B cell (primary cell): Measurements from ENCODE around the gene NECAP2. TPM values are rescaled to one million over a fixed set of nuclear protein-coding genes. Genes with fewer than 3 reads are reported as not detected.

Source experiments
- ATAC-seq: fragments of 200-7000 bp; cut with Tn5 transposase; one replicate; pipeline ENCODE4 v1.10.0; 2021; ENCODE audit warnings: low read depth, mild to moderate bottlenecking, moderate number of reproducible peaks, moderate library complexity
- CTCF ChIA-PET: fragments of 350-600 bp; sonication (Branson Sonifier 250); formaldehyde crosslinking; loops from one replicate; lab custom pipeline; 2021; ENCODE audit warnings: antibody characterized with exemption, inconsistent platforms; lab: Charles Lee
- POLR2A ChIA-PET: fragments of 350-600 bp; sonication (Branson Sonifier 250); formaldehyde crosslinking; loops from one replicate; lab custom pipeline; 2021; ENCODE audit warnings: antibody characterized with exemption; lab: Charles Lee
- DNase-seq: peaks from one replicate; pipeline ENCODE4 v3.0.0; 2013
- H2AFZ ChIP-seq: 2 replicates; pipeline ENCODE4 v1.6.1; 2012; ENCODE audit warnings: mild to moderate bottlenecking, low read depth, low read length; ENCODE audit not compliant: insufficient read depth, poor library complexity, severe bottlenecking
- H3K27ac ChIP-seq, 2 donors: 1 replicate in 1 of 2; 2 replicates in 1 of 2; pipeline ENCODE4 v1.5.1; 2012 to 2013; ENCODE audit warnings: low read length in 2 of 2, mild to moderate bottlenecking in 2 of 2, moderate library complexity in 1 of 2
- H3K27me3 ChIP-seq, 4 experiments: fragments of 200-600 bp in 1 of 4; sonication (generic) in 1 of 4; replicated peaks in 1 of 4; 1 replicate in 2 of 4; 2 replicates in 2 of 4; pipeline versions ENCODE4 v1.6.1 to v1.7.0; 2013 to 2016; ENCODE audit warnings: low read length in 3 of 4, mild to moderate bottlenecking in 2 of 4, mixed read lengths in 1 of 4, moderate library complexity in 1 of 4; ENCODE audit not compliant: insufficient read depth in 4 of 4, control insufficient read depth in 3 of 4; ENCODE audit errors: control extremely low read depth in 1 of 4
- H3K36me3 ChIP-seq, 2 experiments: replicated peaks in 1 of 2; 1 replicate in 1 of 2; 2 replicates in 1 of 2; pipeline versions ENCODE4 v1.6.1 to v1.7.1; 2013; ENCODE audit warnings: low read length in 1 of 2; ENCODE audit not compliant: insufficient read depth in 2 of 2, control insufficient read depth in 1 of 2; ENCODE audit errors: control extremely low read depth in 1 of 2, extremely low read depth in 1 of 2
- H3K4me1 ChIP-seq, 2 donors: fragments of 200-600 bp in 1 of 2; sonication (generic) in 1 of 2; 1 replicate in 1 of 2; 2 replicates in 1 of 2; pipeline versions ENCODE4 v1.5.1 to v1.6.1; 2013 to 2017; ENCODE audit warnings: low read length in 2 of 2; ENCODE audit not compliant: control insufficient read depth in 2 of 2, insufficient read depth in 2 of 2
- H3K4me2 ChIP-seq: replicated peaks from 2 replicates; pipeline ENCODE3; 2012; ENCODE audit warnings: mild to moderate bottlenecking, low read depth, low read length; ENCODE audit not compliant: poor library complexity, severe bottlenecking
- H3K4me3 ChIP-seq, 5 experiments: fragments of 200-600 bp in 1 of 5; sonication (generic) in 1 of 5; 1 replicate in 3 of 5; 2 replicates in 2 of 5; pipeline versions ENCODE4 v1.5.1 to v1.7.0; 2011 to 2016; ENCODE audit warnings: low read length in 4 of 5, mild to moderate bottlenecking in 4 of 5, low read depth in 2 of 5, control low read depth in 1 of 5, moderate library complexity in 1 of 5; ENCODE audit not compliant: insufficient read depth in 1 of 5; ENCODE audit errors: control extremely low read depth in 1 of 5, extremely low read depth in 1 of 5
- H3K79me2 ChIP-seq: fragments of 200-600 bp; sonication (generic); one replicate; pipeline ENCODE4 v1.6.0; 2016; ENCODE audit warnings: low read length; ENCODE audit not compliant: control insufficient read depth, insufficient read depth
- H3K9ac ChIP-seq: fragments of 200-600 bp; sonication (generic); 2 replicates; pipeline ENCODE4 v1.6.1; 2017; ENCODE audit warnings: mild to moderate bottlenecking, low read length, moderate library complexity
- H3K9me3 ChIP-seq, 3 donors: one replicate each; pipeline versions ENCODE4 v1.6.1 to v1.7.1; 2013; ENCODE audit warnings: low read length in 2 of 3; ENCODE audit not compliant: control insufficient read depth in 2 of 3, insufficient read depth in 1 of 3; ENCODE audit errors: control extremely low read depth in 1 of 3
- H4K20me1 ChIP-seq: 2 replicates; pipeline ENCODE4 v1.6.0; 2012; ENCODE audit warnings: mild to moderate bottlenecking, low read length; ENCODE audit not compliant: insufficient read depth, control insufficient read depth, poor library complexity, severe bottlenecking
- H3K27ac Mint-ChIP-seq: one replicate; pipeline ENCODE4 v1.8.0; 2021; ENCODE audit warnings: mixed read lengths
- H3K27me3 Mint-ChIP-seq: one replicate; pipeline ENCODE4 v1.8.0; 2021; ENCODE audit warnings: mixed read lengths
- H3K4me1 Mint-ChIP-seq: one replicate; pipeline ENCODE4 v1.8.0; 2021; ENCODE audit warnings: mixed read lengths
- H3K4me3 Mint-ChIP-seq: one replicate; pipeline ENCODE4 v1.8.0; 2021; ENCODE audit warnings: mixed read lengths
- H3K9me3 Mint-ChIP-seq: one replicate; pipeline ENCODE4 v1.8.0; 2022; ENCODE audit warnings: mixed read lengths; ENCODE audit not compliant: insufficient read depth
- CTCF ChIP-seq: fragments of 200-600 bp; IDR thresholded peaks from one replicate; pipeline ENCODE4 v1.8.0; 2022; ENCODE audit warnings: antibody characterized with exemption, mild to moderate bottlenecking
- EZH2 ChIP-seq: IDR thresholded peaks from 2 replicates; pipeline ENCODE4 v1.6.1; 2012; ENCODE audit warnings: borderline replicate concordance, low read depth, mild to moderate bottlenecking, moderate library complexity, low read length; ENCODE audit not compliant: insufficient read depth, poor library complexity, severe bottlenecking
- WGBS: methylation state at CpG from one replicate; pipeline ENCODE4 v1.1.5; 2013; ENCODE audit warnings: missing lambda C conversion rate; ENCODE audit not compliant: insufficient coverage; 5-methylcytosine and 5-hydroxymethylcytosine counted together
- intact Hi-C: fragments of 100-400 bp; cut with micrococcal nuclease; formaldehyde crosslinking; loops from one replicate; pipeline ENCODE4 v1.10.0; 2022
- polyA plus RNA-seq: library from polyadenylated mRNA; depleted of rRNA; stranded (reverse); fragments of >200 nt; gene quantifications from 2 replicates; pipeline ENCODE4 v1.2.3, GENCODE V29; 2012
- total RNA-seq, 2 donors: library from RNA; stranded (reverse); fragments of 120-200 nt in 1 of 2; gene quantifications; 1 replicate in 1 of 2; 2 replicates in 1 of 2; pipeline versions ENCODE4 v1.2.3 to v1.2.4, GENCODE V29; 2013 to 2022

The NECAP2 gene
- total and polyA plus RNA-seq, 2 donors (not counting 1 experiment from before 2014, with no cell fraction given) = 77.3 to 81.5 TPM

GRCh38 chr1:16398371-16398953, 42.1 kb upstream of the NECAP2 start:
- peaks cover 39% of the 10 kb centered on the region for H4K20me1 ChIP-seq
- peaks cover 0 to 50% of the 10 kb centered on the region in 2 experiments for H3K36me3 ChIP-seq
- TF ChIP-seq CTCF (no peak), EZH2 (no peak)

GRCh38 chr1:16402742-16403141, 37.8 kb upstream of the NECAP2 start:
- Histone ChIP-seq H3K4me3 (no peak overlapping the region), H3K4me1 (no peaks in the 10 kb centered on the region), H2AFZ (no peak overlapping the region), H3K4me2 (no peak overlapping the region), H4K20me1 (no peaks in the 10 kb centered on the region), H3K27me3 (no peaks in the 10 kb centered on the region), H3K79me2 (no peaks in the 10 kb centered on the region), H3K9me3 (no peaks in the 10 kb centered on the region), H3K27ac (no peak overlapping the region), H3K9ac (no peak overlapping the region), H3K36me3 (peaks cover 0 to 8% of the 10 kb centered on the region in 2 experiments)
- intact Hi-C loops = no loop called here
- Mint-ChIP-seq H3K9me3 (no peaks in the 10 kb centered on the region), H3K4me3 (no peak overlapping the region), H3K27me3 (no peaks in the 10 kb centered on the region), H3K27ac (no peak overlapping the region), H3K4me1 (no peaks in the 10 kb centered on the region)
- ATAC-seq (no peak), DNase-seq (no peak)
- WGBS = 90% methylated on average over 5 of the region's 10 CpGs
- TF ChIP-seq EZH2 = no peak
- TF ChIP-seq CTCF = no peak
- POLR2A ChIA-PET = no interaction called here
- CTCF ChIA-PET = no interaction called here

More at GRCh38 chr1:16398371-16398953, 42.1 kb upstream of the NECAP2 start:
- Mint-ChIP-seq H3K27ac (peak overlapping the region; percentile 41), H3K4me1 (peaks cover 2% of the 10 kb centered on the region), H3K27me3 (no peaks in the 10 kb centered on the region), H3K9me3 (no peaks in the 10 kb centered on the region), H3K4me3 (no peak overlapping the region)
- no peak overlapping the region for H3K4me3 ChIP-seq
- peaks cover 9% of the 10 kb centered on the region for H3K79me2 ChIP-seq
- WGBS = 96% methylated on average over 5 of the region's 5 CpGs
- DNase-seq (no peak), ATAC-seq (no peak)
- H3K4me1 ChIP-seq = no peaks in the 10 kb centered on the region
- H3K9ac ChIP-seq = no peak overlapping the region
- no peak overlapping the region for H3K27ac ChIP-seq
- ChIA-PET CTCF (no interaction called here), POLR2A (no interaction called here)
- H3K9me3 ChIP-seq = no peaks in the 10 kb centered on the region
- H2AFZ ChIP-seq = no peak overlapping the region
- no peak overlapping the region for H3K4me2 ChIP-seq
- no peaks in the 10 kb centered on the region for H3K27me3 ChIP-seq
- intact Hi-C loops = no loop called here
